ENCODE data around the gene GLB1L2.

GLB1L2 gene

DNA sequence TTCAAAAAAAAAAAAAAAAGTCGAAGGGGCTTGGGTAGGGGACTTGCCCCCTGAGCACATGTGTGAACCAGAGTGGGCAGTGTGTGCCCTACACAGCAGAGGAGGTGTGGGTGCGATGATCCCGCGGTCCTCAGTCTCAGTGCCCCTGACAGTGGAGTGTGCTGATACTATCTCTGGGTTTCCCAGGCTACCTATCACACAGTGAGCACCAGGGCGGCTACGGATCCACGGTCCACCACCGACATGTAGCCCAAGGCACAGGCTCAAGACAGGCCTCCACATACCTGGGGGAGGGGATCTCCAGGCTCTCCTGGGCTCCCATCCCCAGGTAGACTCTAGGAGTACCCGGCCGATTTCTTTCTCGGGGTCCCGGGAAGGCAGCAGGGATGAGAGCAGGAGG is 71.1 kb downstream of the GLB1L2 start:
- no peak for DNase-seq (ENCODE audit: low read depth, low spot score)

DNA sequence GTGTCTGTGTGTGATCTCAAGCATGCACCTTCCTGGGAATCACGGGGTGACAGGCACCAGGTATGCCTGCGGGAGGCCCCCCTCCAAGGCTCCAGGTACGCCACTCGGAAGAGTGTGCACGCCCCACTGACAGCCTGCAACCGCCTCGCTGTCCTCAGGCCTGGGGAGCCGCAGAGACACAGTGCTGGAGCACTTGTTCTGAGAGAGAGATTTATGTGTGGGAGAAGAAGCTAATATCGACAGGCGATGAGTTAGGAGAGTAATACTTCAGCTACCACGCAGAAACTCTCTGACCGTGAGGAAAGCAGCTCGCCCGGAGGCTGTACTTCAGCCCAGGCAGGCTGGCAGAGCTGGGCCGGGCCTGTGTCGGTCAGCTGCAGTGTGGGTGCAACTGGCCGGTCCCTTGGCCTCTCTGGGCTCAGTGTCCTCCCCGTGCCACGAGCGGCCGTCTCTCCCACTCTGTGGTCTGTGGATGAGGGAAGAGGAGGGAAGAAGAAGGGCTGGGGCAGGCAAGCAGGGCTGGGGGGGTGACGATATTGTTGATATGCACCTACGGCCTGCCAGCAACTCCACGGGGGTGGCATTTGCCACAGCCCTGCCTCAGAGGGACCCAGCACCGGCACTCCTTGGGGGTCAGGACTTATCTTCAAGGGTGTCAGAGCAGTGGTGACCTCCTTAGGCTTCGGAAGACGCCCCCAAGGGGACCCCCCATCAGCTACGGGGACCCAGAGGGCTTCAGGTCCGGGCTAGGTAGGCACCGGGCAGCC is 73.0 kb downstream of the GLB1L2 start:
- DNase-seq (ENCODE audit: low read depth, low spot score) = no peak

GRCh38 chr11:134405436-134405835 is 73.6 kb downstream of the GLB1L2 start:
- DNase-seq (ENCODE audit: low read depth, low spot score) = no peak

DNA sequence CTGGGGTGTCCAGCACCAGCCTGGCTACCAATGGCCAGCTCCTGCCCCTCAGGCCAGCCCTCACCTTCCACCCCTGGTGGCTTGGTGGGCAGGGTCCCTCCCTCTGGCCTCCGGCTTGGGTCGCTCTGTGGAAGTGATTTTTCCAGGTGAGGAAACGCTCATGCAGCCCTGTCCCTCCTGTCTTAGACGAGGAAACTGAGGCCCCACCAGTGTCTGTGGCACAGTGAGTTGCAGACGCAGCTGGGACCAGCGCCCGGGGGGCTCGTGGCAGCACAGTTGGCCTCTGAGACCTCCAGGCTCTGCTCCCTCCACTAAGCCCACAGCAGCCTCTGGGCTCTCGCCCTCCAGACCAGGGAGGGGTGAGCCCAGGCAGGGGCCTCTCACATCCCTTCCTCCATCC is 74.1 kb downstream of the GLB1L2 start:
- DNase-seq (ENCODE audit: low read depth, low spot score) = no peak

DNA sequence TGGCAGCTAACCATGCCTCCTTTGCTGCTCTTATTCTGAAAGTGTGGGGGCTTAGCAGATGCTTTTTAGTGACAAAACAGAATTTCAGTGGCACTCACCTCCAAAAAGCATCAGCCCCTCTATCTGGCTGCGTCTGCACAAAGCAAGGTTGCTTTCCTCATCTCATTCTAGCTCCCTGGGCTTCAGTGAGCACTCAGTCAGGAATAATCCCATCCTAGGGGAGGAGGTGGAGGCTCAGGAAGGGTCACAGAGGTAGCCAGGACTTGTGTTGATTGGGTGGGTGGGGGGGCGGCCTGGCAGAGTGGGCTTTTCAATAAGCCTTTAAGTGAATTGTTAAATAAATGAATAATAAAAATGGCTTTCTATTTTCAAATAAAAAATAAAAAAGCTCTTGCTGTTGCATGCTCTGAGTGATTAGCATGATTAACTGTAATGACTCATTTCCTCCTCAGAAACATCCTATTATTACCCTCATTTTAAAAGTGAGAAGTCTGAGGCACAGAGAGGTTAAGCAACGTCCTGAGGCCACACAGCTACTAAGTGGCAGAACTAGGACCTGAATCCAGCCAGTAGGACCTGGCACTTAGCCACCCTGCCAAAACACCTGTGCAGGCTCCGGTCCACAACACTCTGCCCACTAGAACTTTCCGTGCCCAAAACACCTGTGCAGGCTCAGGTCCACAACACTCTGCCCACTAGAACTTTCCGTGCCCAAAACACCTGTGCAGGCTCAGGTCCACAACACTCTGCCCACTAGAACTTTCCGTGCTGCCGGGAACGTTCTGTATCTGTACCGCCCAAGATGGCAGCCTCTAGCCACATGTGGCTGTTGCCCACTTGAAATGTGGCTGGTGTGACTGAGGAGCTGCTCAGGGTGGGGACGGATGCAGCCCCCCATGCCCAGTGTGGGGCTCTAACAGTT is 74.7 kb downstream of the GLB1L2 start:
- no peak for DNase-seq (ENCODE audit: low read depth, low spot score)

DNA sequence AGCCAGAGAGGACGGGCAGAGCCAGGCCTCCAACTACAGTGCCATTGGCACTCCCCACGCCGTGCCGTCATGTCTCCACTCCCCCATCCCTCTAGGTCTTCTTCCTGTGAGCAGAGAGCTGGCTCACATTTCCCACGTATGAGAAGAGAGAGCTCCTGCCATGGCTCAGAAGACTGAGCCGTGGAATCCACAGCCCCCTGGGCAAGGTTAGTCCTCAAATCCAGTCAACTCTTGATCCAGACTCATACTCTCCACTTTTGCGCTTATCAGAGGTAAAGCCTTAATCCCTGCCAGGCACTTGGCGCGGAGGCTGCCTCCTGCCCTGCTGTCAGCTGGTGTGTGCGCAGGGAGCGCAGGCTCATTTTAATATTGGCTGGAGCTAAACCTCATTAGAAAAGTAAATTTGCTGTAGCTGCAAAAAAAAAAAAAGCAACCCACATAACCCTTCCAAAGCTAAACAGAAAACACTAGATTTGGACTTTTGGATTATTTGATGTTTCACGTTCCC is 75.6 kb downstream of the GLB1L2 start:
- no peak for DNase-seq (ENCODE audit: low read depth, low spot score)

DNA sequence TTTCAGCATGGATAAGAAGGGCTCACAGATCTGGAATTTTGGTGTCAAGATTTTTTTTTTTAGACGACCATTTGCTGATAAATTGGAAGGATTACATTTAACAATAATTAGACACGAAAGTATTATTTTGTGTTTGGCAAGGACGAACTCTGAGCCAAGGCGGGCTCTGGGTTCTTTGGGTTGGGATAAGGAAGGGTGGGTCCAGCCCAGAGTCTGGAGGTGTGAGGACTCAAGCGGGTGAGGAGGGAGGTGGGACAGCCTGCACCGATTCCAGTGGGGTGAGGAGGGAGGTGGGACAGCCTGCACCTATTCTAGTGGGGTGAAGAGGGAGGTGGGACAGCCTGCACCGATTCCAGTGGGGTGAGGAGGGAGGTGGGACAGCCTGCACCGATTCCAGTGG is 76.1 kb downstream of the GLB1L2 start:
- DNase-seq (ENCODE audit: low read depth, low spot score) = no peak

DNA sequence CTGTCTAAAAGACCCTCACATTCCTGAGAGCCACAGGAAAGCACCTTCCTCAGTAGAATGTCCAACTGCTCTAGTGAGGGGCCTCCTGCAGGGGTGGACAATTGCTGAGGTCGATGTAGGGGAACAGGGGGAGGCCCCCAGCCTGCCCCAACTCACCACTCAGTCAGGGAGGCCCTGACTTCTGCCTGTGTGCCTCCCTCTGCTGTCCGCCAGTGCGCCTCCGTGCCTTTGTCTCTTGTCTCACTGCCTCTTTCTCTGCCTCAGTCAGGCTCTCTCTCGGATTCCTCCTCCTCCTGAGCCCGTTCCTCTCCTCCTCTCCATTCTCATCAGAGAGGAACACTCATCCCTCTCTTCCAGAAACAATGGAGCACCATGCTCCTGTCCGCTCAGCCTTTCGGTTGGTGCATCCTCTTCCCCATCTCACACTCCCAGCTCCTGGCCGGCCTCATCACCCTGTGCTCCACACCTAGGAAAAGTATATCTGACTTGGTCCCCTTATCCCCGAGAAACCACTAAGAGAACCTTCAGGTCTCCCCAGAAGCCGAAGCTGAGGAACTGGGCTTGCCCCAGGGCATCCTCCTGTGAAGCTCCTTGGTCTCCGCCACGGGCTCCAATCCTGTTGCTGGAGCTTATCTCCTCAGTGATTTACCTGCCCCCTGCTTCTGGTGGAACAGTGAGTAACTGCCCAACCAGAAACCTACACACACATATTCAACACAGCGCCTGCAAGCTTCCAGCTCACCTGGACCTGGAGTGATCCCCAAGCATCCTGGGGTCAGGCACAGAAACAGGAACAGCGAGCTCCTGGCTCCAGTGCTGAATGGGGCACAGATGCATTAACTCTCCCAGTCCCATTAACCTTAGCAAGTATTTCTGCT is 78.0 kb downstream of the GLB1L2 start:
- no peak for DNase-seq (ENCODE audit: low read depth, low spot score)

DNA sequence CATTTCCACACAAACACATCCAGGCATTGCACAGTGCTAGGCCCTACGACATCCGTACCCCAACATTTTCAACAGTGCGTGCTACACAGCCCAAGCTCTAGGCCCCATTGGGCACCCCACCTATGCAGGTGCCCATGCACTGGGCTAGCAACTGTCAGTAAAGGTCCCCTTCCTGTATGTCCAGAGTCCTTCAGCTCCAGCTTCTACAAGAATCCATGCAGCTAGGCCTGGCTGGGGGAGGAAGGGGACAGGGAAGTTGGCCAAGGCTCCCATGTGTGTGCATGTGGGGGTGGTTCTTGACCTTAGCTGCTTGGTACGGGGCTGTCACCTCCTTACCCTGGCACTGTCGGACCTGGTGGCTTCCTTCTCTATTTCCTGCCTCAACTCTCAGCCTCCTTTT is 79.0 kb downstream of the GLB1L2 start:
- DNase-seq (ENCODE audit: low read depth, low spot score) = no peak

DNA sequence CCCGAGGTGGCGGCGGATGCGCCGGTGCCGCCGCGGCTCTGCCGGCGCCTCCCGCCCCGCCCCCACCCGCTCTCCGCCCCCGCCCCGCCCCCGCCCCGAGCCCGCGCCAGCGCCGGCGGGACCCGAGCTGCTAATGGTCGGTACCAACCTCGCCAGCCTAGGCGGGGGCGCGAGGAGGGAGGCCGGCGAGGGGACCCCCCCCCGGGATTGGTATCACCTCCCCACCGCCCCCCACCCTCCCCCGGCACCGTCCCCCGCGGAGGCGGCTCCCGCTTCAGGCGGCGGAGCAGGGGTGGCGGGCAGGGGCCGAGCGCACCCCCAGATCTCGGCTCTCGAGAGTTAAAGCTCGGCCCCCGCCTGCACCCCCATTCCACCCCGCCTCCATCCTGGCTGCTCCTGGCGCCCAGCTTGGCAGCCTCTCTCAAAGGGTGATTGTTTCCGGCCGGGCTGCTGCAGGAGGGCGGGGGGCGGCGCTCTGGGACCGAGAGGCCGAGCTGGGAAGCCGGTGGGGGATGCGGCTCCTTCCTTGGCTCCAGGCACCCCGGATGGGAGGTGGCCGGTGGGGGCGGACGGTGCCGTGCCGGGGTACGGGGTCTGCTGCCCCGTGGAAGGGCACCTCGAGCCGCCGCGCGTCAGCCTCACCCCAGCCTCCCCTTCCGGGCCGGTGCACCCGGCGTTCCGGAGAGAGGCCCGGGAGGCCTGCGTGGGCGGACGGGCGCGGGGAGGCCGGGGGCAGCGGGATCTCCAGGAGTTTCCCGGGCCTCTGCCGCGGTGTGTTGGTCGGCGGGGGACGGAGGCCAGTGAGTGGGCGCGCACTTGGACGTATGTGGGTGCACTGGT is 80.6 kb downstream of the GLB1L2 start, which contains the start of gene B3GAT1:
B3GAT1 (minus strand) TSS at position 40 of the 840 bp plus-strand sequence. CDS start 24,583 bp downstream, outside the sequence.
- no peak for DNase-seq (ENCODE audit: low read depth, low spot score)

- no peak for DNase-seq (ENCODE audit: low read depth, low spot score)
These were observed 81.4 kb downstream of the GLB1L2 start for GRCh38 chr11:134413043-134413825.

- DNase-seq (ENCODE audit: low read depth, low spot score) = no peak
These were observed 82.3 kb downstream of the GLB1L2 start for GRCh38 chr11:134413826-134414731.

DNA sequence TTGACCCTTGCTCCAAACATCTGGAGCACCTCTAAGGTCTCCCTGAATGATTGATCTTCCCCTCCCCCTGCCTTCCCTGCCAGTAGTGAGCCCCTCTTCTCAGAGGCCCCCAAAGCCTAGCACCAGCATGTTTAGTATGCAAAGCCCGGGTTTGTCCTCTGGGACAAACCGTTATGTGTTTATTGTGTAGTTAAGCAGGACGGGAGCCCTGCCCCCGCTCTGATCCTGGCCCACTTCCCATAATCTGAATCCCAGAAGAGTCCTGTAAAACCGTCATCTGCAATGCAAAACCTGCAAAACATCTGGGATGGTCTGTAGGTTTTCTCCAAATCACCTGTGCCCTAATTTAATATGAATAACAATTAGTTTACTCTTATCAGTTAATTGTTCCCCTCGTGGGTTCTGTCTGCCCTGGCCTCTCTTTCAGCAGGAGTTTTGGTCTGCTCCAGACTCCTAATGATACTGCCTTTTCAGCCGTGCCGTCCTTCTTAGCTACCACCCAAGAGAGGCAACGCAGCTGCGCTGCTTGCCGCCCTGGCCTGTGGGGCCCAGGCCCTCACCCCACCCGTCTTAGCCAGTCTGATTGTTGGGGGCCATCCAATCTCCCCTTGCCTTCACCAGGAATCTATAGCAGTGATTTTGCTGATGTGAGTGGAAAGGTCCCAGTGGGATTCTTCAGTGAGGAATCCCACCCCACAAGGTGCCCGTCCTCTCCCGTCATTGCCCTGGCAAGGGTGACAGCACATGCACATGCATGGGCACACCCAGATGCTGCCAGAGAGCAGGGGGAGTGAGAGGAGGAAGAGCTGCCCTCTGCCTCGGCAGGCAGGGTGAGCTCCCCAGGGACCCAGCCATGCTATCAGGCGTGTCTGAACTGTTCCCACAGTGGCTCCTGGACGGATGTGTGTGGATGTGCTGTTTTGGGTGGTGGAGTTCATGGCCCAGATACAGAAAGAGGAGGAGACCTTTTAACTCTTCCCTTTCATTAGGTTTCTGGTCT is 83.3 kb downstream of the GLB1L2 start:
- no peak for DNase-seq (ENCODE audit: low read depth, low spot score)

- no peak for DNase-seq (ENCODE audit: low read depth, low spot score)
These were observed 84.9 kb downstream of the GLB1L2 start for GRCh38 chr11:134416726-134417125.

DNA sequence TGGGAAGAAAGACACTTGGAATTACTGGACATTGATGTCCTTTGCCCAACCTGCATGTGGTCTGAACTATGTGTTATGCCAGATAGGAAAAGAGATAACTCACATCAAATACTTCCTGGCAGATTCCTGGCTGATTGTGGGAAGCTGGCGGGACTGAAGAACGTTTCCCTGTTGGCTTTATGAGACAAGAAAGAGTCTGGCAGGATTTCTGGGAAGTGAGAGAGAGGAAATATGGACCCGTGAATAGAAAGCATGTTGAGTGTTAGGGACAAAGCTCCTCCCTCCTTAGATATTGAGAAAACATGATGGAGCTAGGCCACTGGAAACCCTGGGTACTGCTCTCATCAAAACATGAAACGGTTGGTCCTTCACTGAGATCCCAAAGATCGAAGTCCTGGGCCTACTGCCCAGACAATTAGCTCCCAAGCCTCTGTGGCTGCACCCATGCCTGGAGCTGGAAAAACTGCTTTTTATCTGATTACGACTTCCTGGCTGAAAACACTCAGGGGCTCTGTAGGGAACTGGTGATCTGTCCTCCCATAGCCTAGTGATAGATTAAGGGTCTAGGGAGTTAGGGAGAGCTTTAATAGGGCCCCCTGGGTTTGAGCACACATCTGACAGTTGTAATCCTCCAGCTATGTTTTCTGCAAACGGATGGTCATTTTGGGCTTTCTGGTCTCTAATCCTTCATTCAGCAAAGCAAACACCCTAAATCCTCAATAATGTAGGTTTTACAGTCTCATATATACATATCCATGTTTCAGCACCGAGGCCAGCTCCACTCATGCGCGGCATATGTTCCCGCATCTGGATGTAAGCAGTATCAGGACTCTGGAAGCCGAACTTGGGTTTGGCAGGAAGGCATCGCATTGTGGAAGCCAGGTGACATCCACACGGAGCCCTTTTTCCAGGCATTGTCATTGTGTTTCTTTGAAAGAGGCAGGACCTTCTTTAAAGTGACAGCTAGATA is 86.4 kb downstream of the GLB1L2 start:
- no peak for DNase-seq (ENCODE audit: low read depth, low spot score)

- DNase-seq (ENCODE audit: low read depth, low spot score) = no peak
These were observed 91.3 kb downstream of the GLB1L2 start for GRCh38 chr11:134423106-134423505.

Data from iPS DF 19.7 (cell line).